HepG2 (cell line): ENCODE measurements around the gene RNASE7. TPM values are rescaled to one million over a fixed set of nuclear protein-coding genes. Genes with fewer than 3 reads are reported as not detected.

Experiments used
- AKNA ChIP-seq: sonication (generic); formaldehyde crosslinking; IDR thresholded peaks from 2 replicates; pipeline ENCODE4 v1.4.0; 2020; ENCODE audit warnings: missing genetic modification reagents, borderline replicate concordance
- ARID4A ChIP-seq: sonication (generic); formaldehyde crosslinking; IDR thresholded peaks from 2 replicates; pipeline ENCODE4 v1.5.0; 2020; ENCODE audit warnings: mild to moderate bottlenecking, missing genetic modification reagents, borderline replicate concordance
- ELF1 ChIP-seq: sonication (generic); formaldehyde crosslinking; IDR thresholded peaks from 2 replicates; pipeline ENCODE4 v1.4.0; 2020; ENCODE audit warnings: missing genetic modification reagents
- HDAC1 ChIP-seq: sonication (generic); formaldehyde crosslinking; IDR thresholded peaks from 2 replicates; pipeline ENCODE4 v1.5.1; 2020; ENCODE audit warnings: mild to moderate bottlenecking, missing genetic modification reagents
- NFKBIZ ChIP-seq: IDR thresholded peaks from 2 replicates; pipeline ENCODE4 v1.6.1; 2018; ENCODE audit warnings: missing genetic modification reagents, missing compliant biosample characterization
- NR0B2 ChIP-seq: sonication (generic); formaldehyde crosslinking; IDR thresholded peaks from 2 replicates; pipeline ENCODE4 v1.4.0; 2020; ENCODE audit warnings: mild to moderate bottlenecking, missing genetic modification reagents
- PAWR ChIP-seq: sonication (generic); formaldehyde crosslinking; IDR thresholded peaks from 2 replicates; pipeline ENCODE4 v1.4.0; 2020; ENCODE audit warnings: missing genetic modification reagents, mild to moderate bottlenecking, borderline replicate concordance
- PLRG1 ChIP-seq: fragments of 450-650 bp; conservative IDR thresholded peaks from 2 replicates; pipeline ENCODE4 v1.6.1; 2016
- PRDM15 ChIP-seq: sonication (generic); formaldehyde crosslinking; IDR thresholded peaks from 2 replicates; pipeline ENCODE4 v1.4.0; 2020; ENCODE audit warnings: missing genetic modification reagents
- RARA ChIP-seq: IDR thresholded peaks from 2 replicates; pipeline ENCODE4 v1.6.1; 2016; ENCODE audit warnings: missing genetic modification reagents, missing compliant biosample characterization
- XRCC5 ChIP-seq: fragments of 200-400 bp; formaldehyde crosslinking; optimal IDR thresholded peaks from 2 replicates; pipeline ENCODE3; 2017; ENCODE audit warnings: mild to moderate bottlenecking, low read length
- ZBTB8A ChIP-seq: sonication (generic); formaldehyde crosslinking; IDR thresholded peaks from 2 replicates; pipeline ENCODE4 v1.4.0; 2020; ENCODE audit warnings: mild to moderate bottlenecking, low read depth, missing genetic modification reagents, borderline replicate concordance
- ZNF629 ChIP-seq: sonication (generic); formaldehyde crosslinking; conservative IDR thresholded peaks from 2 replicates; pipeline ENCODE4 v1.5.0; 2020; ENCODE audit warnings: missing genetic modification reagents
- polyA plus RNA-seq, 8 experiments: library from polyadenylated mRNA; depleted of rRNA in 3 of 8; stranded (reverse) in 7 of 8; unstranded in 1 of 8; fragments of >200 nt; fragmentation: Illumina TruSeq in 4 of 8; extraction: Trizol in 4 of 8; gene quantifications; 2 replicates each; pipeline versions ENCODE4 v1.2.1 to v1.2.3, GENCODE V29; 2011 to 2016; ENCODE audit warnings: low read depth in 4 of 8, missing spikeins in 1 of 8, mixed read lengths in 1 of 8; ENCODE audit not compliant: insufficient read depth in 1 of 8
- total RNA-seq, 5 experiments: library from RNA; depleted of rRNA; stranded (reverse); fragments of >200 nt; fragmentation: Illumina TruSeq; extraction: Trizol; gene quantifications; 2 replicates each; pipeline ENCODE4 v1.2.3, GENCODE V29; 2016; ENCODE audit warnings: low read depth in 1 of 5

The RNASE7 gene
- total and polyA plus RNA-seq, 2 of the 13 experiments (the other 11 are each of a cell fraction or from before 2014, with no cell fraction given) = 0.04 TPM; not detected in 1

- TF ChIP-seq PRDM15 (CRISPR knock-in tag) (peak; percentile 49; the same call in 1 of the 2 replicates), AKNA (CRISPR knock-in tag) (no peak), RARA (CRISPR knock-in tag) (peak; percentile 28; the same call in 1 of the 2 replicates), ELF1 (CRISPR knock-in tag) (no peak), NR0B2 (CRISPR knock-in tag) (no peak; the same call in none of the 2 replicates), ZNF629 (CRISPR knock-in tag) (no peak), PAWR (CRISPR knock-in tag) (no peak), HDAC1 (no peak), XRCC5 (peak; percentile 52), ARID4A (CRISPR knock-in tag) (no peak; the same call in 1 of the 2 replicates), ZBTB8A (CRISPR knock-in tag) (no peak), NFKBIZ (CRISPR knock-in tag) (no peak), PLRG1 (no peak)
Measured at GRCh38 chr14:21068521-21069387, 26.6 kb downstream of the RNASE7 start (continued).
